BE2C (cell line): ENCODE results near the gene GPC6.

ENCODE experiments used
- DNase-seq: peaks from one replicate; pipeline ENCODE4 v3.0.0-alpha.2; 2020
- H3K27me3 ChIP-seq: fragments of 250-450 bp; sonication (Bioruptor Pico); 2 replicates; pipeline ENCODE4 v1.5.1; 2020; ENCODE audit warnings: mild to moderate bottlenecking
- H3K36me3 ChIP-seq: fragments of 250-450 bp; sonication (Bioruptor Pico); 2 replicates; pipeline ENCODE4 v1.5.1; 2020; ENCODE audit warnings: mild to moderate bottlenecking
- H3K4me1 ChIP-seq: fragments of 250-450 bp; sonication (Bioruptor Pico); 2 replicates; pipeline ENCODE4 v1.5.1; 2020
- H3K4me3 ChIP-seq: 2 replicates; pipeline ENCODE4 v1.5.1; 2011; ENCODE audit warnings: low read depth, low read length
- H3K9me3 ChIP-seq: fragments of 250-450 bp; sonication (Bioruptor Pico); 2 replicates; pipeline ENCODE4 v1.5.1; 2020
- CTCF ChIP-seq: IDR thresholded peaks from 2 replicates; pipeline ENCODE4 v1.5.1; 2012; ENCODE audit warnings: mild to moderate bottlenecking, low read depth, low read length

The GPC6 gene

DNA sequence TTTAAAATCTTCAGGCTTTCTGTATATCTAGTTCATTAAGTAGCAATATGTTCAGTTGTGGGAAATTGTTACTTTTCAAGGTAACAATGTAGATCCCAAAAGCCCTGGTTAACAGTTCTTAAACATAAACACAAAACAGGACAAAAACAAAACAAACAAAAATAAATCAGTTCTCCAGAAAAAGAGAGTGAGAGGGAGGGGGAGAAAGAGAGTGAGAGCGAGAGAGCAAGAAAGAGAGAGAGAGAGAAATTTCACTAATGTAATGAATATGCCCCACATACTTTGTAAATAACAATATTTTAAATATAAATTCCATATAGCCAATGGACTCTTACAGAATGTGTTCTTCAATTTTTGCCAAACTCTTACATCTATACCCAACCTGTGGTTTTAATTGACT is 275.5 kb downstream of the GPC6 start:
- Histone ChIP-seq H3K36me3 (no peaks in the 10 kb centered on the region), H3K9me3 (no peaks in the 10 kb centered on the region), H3K4me1 (peaks cover 25% of the 10 kb centered on the region), H3K4me3 (no peak overlapping the region), H3K27me3 (no peaks in the 10 kb centered on the region)
- TF ChIP-seq CTCF = no peak
- no peak for DNase-seq

GRCh38 chr13:93502987-93503615 is 276.5 kb downstream of the GPC6 start:
- Histone ChIP-seq H3K9me3 (no peaks in the 10 kb centered on the region), H3K4me3 (no peak overlapping the region), H3K27me3 (no peaks in the 10 kb centered on the region), H3K4me1 (peaks cover 18% of the 10 kb centered on the region), H3K36me3 (no peaks in the 10 kb centered on the region)
- DNase-seq = no peak
- no peak for TF ChIP-seq CTCF

- Histone ChIP-seq H3K27me3 (no peaks in the 10 kb centered on the region), H3K4me1 (peaks cover 12% of the 10 kb centered on the region), H3K36me3 (no peaks in the 10 kb centered on the region), H3K4me3 (no peak overlapping the region), H3K9me3 (no peaks in the 10 kb centered on the region)
- no peak for DNase-seq
- no peak for TF ChIP-seq CTCF
Observed at GRCh38 chr13:93505104-93505952, 278.7 kb downstream of the GPC6 start.

GRCh38 chr13:93511011-93511410 is 284.4 kb downstream of the GPC6 start:
- DNase-seq = no peak
- no peak overlapping the region for H3K4me3 ChIP-seq
- no peak for TF ChIP-seq CTCF

DNA sequence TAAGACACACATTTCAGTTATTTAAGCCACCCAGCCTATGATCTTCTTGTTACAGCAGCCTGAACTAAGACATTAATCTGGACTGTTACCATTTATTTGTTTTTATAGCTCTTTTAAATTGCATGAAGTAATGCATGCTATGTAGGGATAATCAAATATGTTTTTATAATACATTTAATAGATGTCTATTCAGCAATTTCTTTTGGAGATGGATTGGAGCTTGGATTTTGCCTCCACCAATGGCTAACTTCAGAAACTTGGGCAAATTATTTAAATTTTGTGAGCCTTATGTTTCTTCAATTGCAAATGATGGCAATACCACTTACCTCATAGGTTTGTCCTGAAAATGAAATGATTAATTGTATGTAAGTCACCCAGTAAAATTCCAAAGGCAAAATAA is 288.7 kb downstream of the GPC6 start:
- no peaks in the 10 kb centered on the region for H3K27me3 ChIP-seq
- no peak for DNase-seq

More at GRCh38 chr13:93511011-93511410, 284.4 kb downstream of the GPC6 start:
- Histone ChIP-seq H3K9me3 (no peaks in the 10 kb centered on the region), H3K4me1 (no peaks in the 10 kb centered on the region; the same call in 1 of the 2 replicates), H3K27me3 (no peaks in the 10 kb centered on the region), H3K36me3 (no peaks in the 10 kb centered on the region)

More for the DNA sequence above, 288.7 kb downstream of the GPC6 start:
- no peak for TF ChIP-seq CTCF
- H3K4me1 ChIP-seq = peaks cover 10% of the 10 kb centered on the region
- H3K36me3 ChIP-seq = no peaks in the 10 kb centered on the region
- no peak overlapping the region for H3K4me3 ChIP-seq
- no peaks in the 10 kb centered on the region for H3K9me3 ChIP-seq
